ENCODE results near the gene PHLDB1. TPM values are rescaled to one million over a fixed set of nuclear protein-coding genes. Genes with fewer than 3 reads are reported as not detected.
"Not testable (repeated sequence)": the region's sequence is repeated elsewhere in the genome, so short reads cannot be mapped to it uniquely, and the experiment has no call there.

The PHLDB1 gene
- polyA plus RNA-seq, 1 donor (not counting 4 experiments of a cell fraction or from before 2014, with no cell fraction given) = 35.0 TPM

DNA sequence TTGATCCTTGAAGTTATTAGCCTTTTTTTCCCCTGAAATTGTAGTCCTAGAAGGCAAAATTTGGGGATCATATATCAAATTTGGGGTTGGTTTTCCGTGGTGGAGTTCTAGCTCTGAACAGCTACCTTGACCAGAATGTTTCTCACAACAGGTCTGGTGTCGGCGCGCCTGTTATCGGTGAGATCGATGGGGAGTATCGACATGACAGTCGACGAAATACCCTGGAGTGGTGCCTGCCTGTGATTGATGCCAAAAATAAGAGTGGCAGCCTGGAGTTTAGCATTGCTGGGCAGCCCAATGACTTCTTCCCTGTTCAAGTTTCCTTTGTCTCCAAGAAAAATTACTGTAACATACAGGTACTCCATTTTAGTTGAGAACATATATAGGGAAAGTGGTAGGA is 9.9 kb upstream of the PHLDB1 start:
- H3K4me2 ChIP-seq (ENCODE audit: control insufficient read depth, extremely low read depth, insufficient read depth, low read depth, low read length) = no peak overlapping the region
- no peaks in the 10 kb centered on the region for H3K9me3 ChIP-seq (ENCODE audit: control insufficient read depth, low read depth, low read length)
- H4K20me1 ChIP-seq (ENCODE audit: control insufficient read depth, extremely low read depth, insufficient read depth, low read length) = no peaks in the 10 kb centered on the region
- no peak for DNase-seq (ENCODE audit: low read depth, low spot score)
- H3K27me3 ChIP-seq (ENCODE audit: control insufficient read depth, extremely low read depth, insufficient read depth, low read length) = no peaks in the 10 kb centered on the region
- peaks cover 31 to 35% of the 10 kb centered on the region in 2 experiments for H3K36me3 ChIP-seq (ENCODE audit: control insufficient read depth in 2 of 2, extremely low read depth in 1 of 2, insufficient read depth in 2 of 2, low read length in 2 of 2)
- no peak overlapping the region for H3K4me3 ChIP-seq (ENCODE audit: control insufficient read depth in 2 of 3, extremely low read depth in 1 of 3, insufficient read depth in 2 of 3, low read depth in 1 of 3, low read length in 3 of 3)
- H2AFZ ChIP-seq (ENCODE audit: control insufficient read depth, low read length) = no peak overlapping the region
- no peak overlapping the region for H3K27ac ChIP-seq (ENCODE audit: control insufficient read depth, insufficient read depth, low read length)
- H3K79me2 ChIP-seq (ENCODE audit: control insufficient read depth, insufficient read depth, low read length) = no peaks in the 10 kb centered on the region
- no peak overlapping the region for H3K9ac ChIP-seq (ENCODE audit: control insufficient read depth, extremely low read depth, insufficient read depth, low read length)
- no peaks in the 10 kb centered on the region for H3K4me1 ChIP-seq (ENCODE audit: control insufficient read depth, extremely low read depth, insufficient read depth, low read length)
- H3K9me1 ChIP-seq (ENCODE audit: control insufficient read depth, extremely low read depth, insufficient read depth, low read length) = no peaks in the 10 kb centered on the region
- no peak for FAIRE-seq
- dilution Hi-C loops (cut with MboI; ENCODE audit: extremely low pct_ligation_motif_present, low sequenced_read_pairs) = no loop called here
- TF ChIP-seq, protein P1, sequence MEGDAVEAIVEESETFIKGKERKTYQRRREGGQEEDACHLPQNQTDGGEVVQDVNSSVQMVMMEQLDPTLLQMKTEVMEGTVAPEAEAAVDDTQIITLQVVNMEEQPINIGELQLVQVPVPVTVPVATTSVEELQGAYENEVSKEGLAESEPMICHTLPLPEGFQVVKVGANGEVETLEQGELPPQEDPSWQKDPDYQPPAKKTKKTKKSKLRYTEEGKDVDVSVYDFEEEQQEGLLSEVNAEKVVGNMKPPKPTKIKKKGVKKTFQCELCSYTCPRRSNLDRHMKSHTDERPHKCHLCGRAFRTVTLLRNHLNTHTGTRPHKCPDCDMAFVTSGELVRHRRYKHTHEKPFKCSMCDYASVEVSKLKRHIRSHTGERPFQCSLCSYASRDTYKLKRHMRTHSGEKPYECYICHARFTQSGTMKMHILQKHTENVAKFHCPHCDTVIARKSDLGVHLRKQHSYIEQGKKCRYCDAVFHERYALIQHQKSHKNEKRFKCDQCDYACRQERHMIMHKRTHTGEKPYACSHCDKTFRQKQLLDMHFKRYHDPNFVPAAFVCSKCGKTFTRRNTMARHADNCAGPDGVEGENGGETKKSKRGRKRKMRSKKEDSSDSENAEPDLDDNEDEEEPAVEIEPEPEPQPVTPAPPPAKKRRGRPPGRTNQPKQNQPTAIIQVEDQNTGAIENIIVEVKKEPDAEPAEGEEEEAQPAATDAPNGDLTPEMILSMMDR (optimal IDR thresholded peaks at IDR 0.05 in 1 of 3, IDR thresholded peaks at IDR 0.05 in 1 of 3, conservative IDR thresholded peaks at IDR 0.05 in 1 of 3; ENCODE audit: extremely low read depth in 1 of 3, insufficient read depth in 2 of 3, low read length in 3 of 3) = no peak
- no peak for TF ChIP-seq EZH2 (IDR thresholded peaks at IDR 0.05; ENCODE audit: low read length)

GRCh38 chr11:118602331-118602730 is 5.1 kb upstream of the PHLDB1 start:
- Histone ChIP-seq H3K9me3 (ENCODE audit: control insufficient read depth, low read depth, low read length) (no peaks in the 10 kb centered on the region), H3K36me3 (ENCODE audit: control insufficient read depth in 2 of 2, extremely low read depth in 1 of 2, insufficient read depth in 2 of 2, low read length in 2 of 2) (peaks cover 15 to 21% of the 10 kb centered on the region in 2 experiments), H3K4me1 (ENCODE audit: control insufficient read depth, extremely low read depth, insufficient read depth, low read length) (no peaks in the 10 kb centered on the region), H3K9ac (ENCODE audit: control insufficient read depth, extremely low read depth, insufficient read depth, low read length) (no peak overlapping the region), H3K79me2 (ENCODE audit: control insufficient read depth, insufficient read depth, low read length) (no peaks in the 10 kb centered on the region), H3K4me2 (ENCODE audit: control insufficient read depth, extremely low read depth, insufficient read depth, low read depth, low read length) (no peak overlapping the region), H3K9me1 (ENCODE audit: control insufficient read depth, extremely low read depth, insufficient read depth, low read length) (no peaks in the 10 kb centered on the region), H2AFZ (ENCODE audit: control insufficient read depth, low read length) (no peak overlapping the region), H3K27ac (ENCODE audit: control insufficient read depth, insufficient read depth, low read length) (no peak overlapping the region), H3K4me3 (ENCODE audit: control insufficient read depth in 2 of 3, extremely low read depth in 1 of 3, insufficient read depth in 2 of 3, low read depth in 1 of 3, low read length in 3 of 3) (no peak overlapping the region), H3K27me3 (ENCODE audit: control insufficient read depth, extremely low read depth, insufficient read depth, low read length) (no peaks in the 10 kb centered on the region), H4K20me1 (ENCODE audit: control insufficient read depth, extremely low read depth, insufficient read depth, low read length) (no peaks in the 10 kb centered on the region)
- FAIRE-seq = no peak
- dilution Hi-C loops (cut with MboI; ENCODE audit: extremely low pct_ligation_motif_present, low sequenced_read_pairs) = no loop called here
- no peak for DNase-seq (ENCODE audit: low read depth, low spot score)
- TF ChIP-seq, protein P1 (optimal IDR thresholded peaks at IDR 0.05 in 1 of 3, IDR thresholded peaks at IDR 0.05 in 1 of 3, conservative IDR thresholded peaks at IDR 0.05 in 1 of 3; ENCODE audit: extremely low read depth in 1 of 3, insufficient read depth in 2 of 3, low read length in 3 of 3) = no peak
- TF ChIP-seq EZH2 (IDR thresholded peaks at IDR 0.05; ENCODE audit: low read length) = no peak

DNA sequence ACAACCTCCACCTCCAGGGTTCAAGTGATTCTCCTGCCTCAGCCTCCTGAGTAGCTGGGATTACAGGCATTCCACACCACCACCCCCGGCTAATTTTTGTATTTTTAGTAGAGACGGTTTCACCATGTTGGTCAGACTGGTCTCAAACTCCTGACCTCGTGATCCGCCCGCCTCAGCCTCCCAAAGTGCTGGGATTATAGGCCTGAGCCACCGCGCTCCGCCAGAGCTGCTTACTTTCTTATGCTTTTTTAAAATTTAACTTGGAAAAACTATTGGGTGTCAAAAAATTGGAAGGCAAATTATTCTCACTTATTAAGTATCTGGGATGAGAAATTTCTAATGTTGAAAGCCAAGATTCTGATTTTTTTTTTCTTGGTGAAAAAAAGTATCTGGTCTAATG is 3.7 kb upstream of the PHLDB1 start:
- DNase-seq (ENCODE audit: low read depth, low spot score); H3K79me2 ChIP-seq (ENCODE audit: control insufficient read depth, insufficient read depth, low read length); H3K4me2 ChIP-seq (ENCODE audit: control insufficient read depth, extremely low read depth, insufficient read depth, low read depth, low read length); dilution Hi-C loops (cut with MboI; ENCODE audit: extremely low pct_ligation_motif_present, low sequenced_read_pairs); H3K4me1 ChIP-seq (ENCODE audit: control insufficient read depth, extremely low read depth, insufficient read depth, low read length); H3K9me3 ChIP-seq (ENCODE audit: control insufficient read depth, low read depth, low read length); H3K4me3 ChIP-seq (ENCODE audit: control insufficient read depth in 2 of 3, extremely low read depth in 1 of 3, insufficient read depth in 2 of 3, low read depth in 1 of 3, low read length in 3 of 3); H3K27me3 ChIP-seq (ENCODE audit: control insufficient read depth, extremely low read depth, insufficient read depth, low read length); FAIRE-seq; H2AFZ ChIP-seq (ENCODE audit: control insufficient read depth, low read length); H3K9ac ChIP-seq (ENCODE audit: control insufficient read depth, extremely low read depth, insufficient read depth, low read length); H4K20me1 ChIP-seq (ENCODE audit: control insufficient read depth, extremely low read depth, insufficient read depth, low read length); H3K9me1 ChIP-seq (ENCODE audit: control insufficient read depth, extremely low read depth, insufficient read depth, low read length); H3K27ac ChIP-seq (ENCODE audit: control insufficient read depth, insufficient read depth, low read length): not testable (repeated sequence)
- peaks cover 9 to 13% of the 10 kb centered on the region in 2 experiments for H3K36me3 ChIP-seq (ENCODE audit: control insufficient read depth in 2 of 2, extremely low read depth in 1 of 2, insufficient read depth in 2 of 2, low read length in 2 of 2)

Data from keratinocyte (primary cell).